RWPE2 (cell line): ENCODE results near the gene GPS1.
"Not testable (repeated sequence)": the region's sequence is repeated elsewhere in the genome, so short reads cannot be mapped to it uniquely, and the experiment has no call there.

Source experiments
- ATAC-seq: fragments of 200-7000 bp; cut with Tn5 transposase; 3 replicates; pipeline ENCODE4 v1.9.1; 2021; ENCODE audit warnings: low read depth
- DNase-seq: peaks from one replicate; pipeline ENCODE4 v3.0.0-alpha.2; 2020; ENCODE audit warnings: low spot score
- H3K27ac ChIP-seq: fragments of 450-650 bp; 2 replicates; pipeline ENCODE4 v1.5.1; 2017; ENCODE audit warnings: mild to moderate bottlenecking; ENCODE audit not compliant: poor library complexity, severe bottlenecking
- H3K27me3 ChIP-seq: fragments of 250-450 bp; sonication (Bioruptor Pico); 2 replicates; pipeline ENCODE4 v1.5.1; 2021; ENCODE audit warnings: mild to moderate bottlenecking, moderate library complexity; ENCODE audit not compliant: insufficient read depth, poor library complexity, severe bottlenecking
- H3K36me3 ChIP-seq: fragments of 250-450 bp; sonication (Bioruptor Pico); 2 replicates; pipeline ENCODE4 v1.5.1; 2020; ENCODE audit warnings: low read depth, mild to moderate bottlenecking, moderate library complexity
- H3K4me1 ChIP-seq: fragments of 250-450 bp; sonication (Bioruptor Pico); 2 replicates; pipeline ENCODE4 v1.5.1; 2021; ENCODE audit warnings: mild to moderate bottlenecking, moderate library complexity; ENCODE audit not compliant: insufficient read depth, poor library complexity, severe bottlenecking
- H3K4me3 ChIP-seq: fragments of 250-450 bp; sonication (Bioruptor Pico); 2 replicates; pipeline ENCODE4 v1.5.1; 2021; ENCODE audit warnings: mild to moderate bottlenecking, moderate library complexity; ENCODE audit not compliant: severe bottlenecking
- H3K9me3 ChIP-seq: fragments of 250-450 bp; sonication (Bioruptor Pico); 2 replicates; pipeline ENCODE4 v1.5.1; 2021; ENCODE audit warnings: mild to moderate bottlenecking, moderate library complexity; ENCODE audit not compliant: severe bottlenecking
- CTCF ChIP-seq: fragments of 450-650 bp; IDR thresholded peaks from one replicate; pipeline ENCODE4 v1.5.1; 2017; ENCODE audit warnings: mild to moderate bottlenecking, moderate library complexity; ENCODE audit not compliant: poor library complexity, severe bottlenecking

Gene GPS1

GRCh38 chr17:82037889-82038195, 13.9 kb upstream of the GPS1 start:
- ATAC-seq (no peak), DNase-seq (no peak)
- no peaks in the 10 kb centered on the region for H3K9me3 ChIP-seq
- H3K27ac ChIP-seq, result peak overlapping the region; percentile 35
- no peak for TF ChIP-seq CTCF
- peak overlapping the region; percentile 65 for H3K4me3 ChIP-seq
- H3K36me3 ChIP-seq, result peaks cover 18% of the 10 kb centered on the region
- H3K4me1 ChIP-seq, result no peaks in the 10 kb centered on the region
- H3K27me3 ChIP-seq, result no peaks in the 10 kb centered on the region

- ATAC-seq, H3K27me3 ChIP-seq, H3K9me3 ChIP-seq, DNase-seq, H3K4me1 ChIP-seq, H3K27ac ChIP-seq, H3K4me3 ChIP-seq: not testable (repeated sequence)
- peaks cover 18% of the 10 kb centered on the region for H3K36me3 ChIP-seq
Measured at GRCh38 chr17:82038796-82039409, 12.8 kb upstream of the GPS1 start.

- TF ChIP-seq CTCF, result no peak
- ATAC-seq, result no peak
- DNase-seq, result no peak
Measured at GRCh38 chr17:82039695-82040299, 11.9 kb upstream of the GPS1 start.

GRCh38 chr17:82041144-82041814, 10.4 kb upstream of the GPS1 start:
- no peaks in the 10 kb centered on the region for H3K4me1 ChIP-seq
- H3K27me3 ChIP-seq, result no peaks in the 10 kb centered on the region
- H3K9me3 ChIP-seq, result no peaks in the 10 kb centered on the region
- H3K36me3 ChIP-seq, result peaks cover 4% of the 10 kb centered on the region
- no peak for TF ChIP-seq CTCF
- H3K4me3 ChIP-seq, result no peak overlapping the region
- H3K27ac ChIP-seq, result no peak overlapping the region
- DNase-seq (no peak), ATAC-seq (no peak)

More at GRCh38 chr17:82039695-82040299, 11.9 kb upstream of the GPS1 start:
- Histone ChIP-seq H3K27ac (no peak overlapping the region), H3K4me1 (no peaks in the 10 kb centered on the region), H3K27me3 (no peaks in the 10 kb centered on the region), H3K9me3 (no peaks in the 10 kb centered on the region), H3K4me3 (no peak overlapping the region), H3K36me3 (peaks cover 18% of the 10 kb centered on the region)

GRCh38 chr17:82042649-82043048, 9.0 kb upstream of the GPS1 start:
- ATAC-seq, result no peak

More at GRCh38 chr17:82042649-82043048, 9.0 kb upstream of the GPS1 start:
- H3K4me1 ChIP-seq, result no peaks in the 10 kb centered on the region
- no peak for DNase-seq
- H3K9me3 ChIP-seq, result no peaks in the 10 kb centered on the region
- TF ChIP-seq CTCF, result no peak
- H3K36me3 ChIP-seq, result peaks cover 10% of the 10 kb centered on the region; the same call in 1 of the 2 replicates
- H3K4me3 ChIP-seq, result no peak overlapping the region
- H3K27me3 ChIP-seq, result no peaks in the 10 kb centered on the region
- no peak overlapping the region for H3K27ac ChIP-seq
